ENCODE results near the gene NECAB2. TPM values are rescaled to one million over a fixed set of nuclear protein-coding genes. Genes with fewer than 3 reads are reported as not detected.

NECAB2 gene
- total RNA-seq, 1 donor: 0.72 TPM

GRCh38 chr16:84015399-84015798, 47.4 kb downstream of the NECAB2 start:
- no peaks in the 10 kb centered on the region for H3K9me3 ChIP-seq (ENCODE audit: low read depth, low read length)
- H2AFZ ChIP-seq (ENCODE audit: low read length): no peak overlapping the region
- H3K36me3 ChIP-seq (ENCODE audit: insufficient read depth, low read length): no peaks in the 10 kb centered on the region
- TF ChIP-seq CTCF (IDR thresholded peaks at IDR 0.05; ENCODE audit: extremely low read depth, low read depth, low read length): no peak
- no peak for DNase-seq (ENCODE audit: insufficient read length, low spot score, missing footprints)
- no peaks in the 10 kb centered on the region for H3K4me1 ChIP-seq (ENCODE audit: insufficient read depth, low read length)
- no peaks in the 10 kb centered on the region for H3K27me3 ChIP-seq (ENCODE audit: insufficient read depth, low read length)
- H3K4me2 ChIP-seq (ENCODE audit: insufficient read depth, low read length): no peak overlapping the region
- H3K79me2 ChIP-seq (ENCODE audit: insufficient read depth, low read length): no peaks in the 10 kb centered on the region
- no peaks in the 10 kb centered on the region for H4K20me1 ChIP-seq (ENCODE audit: insufficient read depth, low read length)
- no peak overlapping the region for H3K27ac ChIP-seq (ENCODE audit: low read depth, low read length)
- H3K4me3 ChIP-seq (ENCODE audit: insufficient read depth, low read length): no peak overlapping the region

- no peak for DNase-seq (ENCODE audit: insufficient read length, low spot score, missing footprints)
- no peaks in the 10 kb centered on the region for H3K79me2 ChIP-seq (ENCODE audit: insufficient read depth, low read length)
- no peak overlapping the region for H2AFZ ChIP-seq (ENCODE audit: low read length)
- H3K4me1 ChIP-seq (ENCODE audit: insufficient read depth, low read length): no peaks in the 10 kb centered on the region
- H3K27ac ChIP-seq (ENCODE audit: low read depth, low read length): no peak overlapping the region
- TF ChIP-seq CTCF (IDR thresholded peaks at IDR 0.05; ENCODE audit: extremely low read depth, low read depth, low read length): no peak
- no peak overlapping the region for H3K4me2 ChIP-seq (ENCODE audit: insufficient read depth, low read length)
- no peak overlapping the region for H3K4me3 ChIP-seq (ENCODE audit: insufficient read depth, low read length)
- H3K27me3 ChIP-seq (ENCODE audit: insufficient read depth, low read length): no peaks in the 10 kb centered on the region
- H4K20me1 ChIP-seq (ENCODE audit: insufficient read depth, low read length): no peaks in the 10 kb centered on the region
- no peaks in the 10 kb centered on the region for H3K36me3 ChIP-seq (ENCODE audit: insufficient read depth, low read length)
- H3K9me3 ChIP-seq (ENCODE audit: low read depth, low read length): no peaks in the 10 kb centered on the region
Measured at GRCh38 chr16:84016477-84016876, 48.4 kb downstream of the NECAB2 start.

- no peaks in the 10 kb centered on the region for H4K20me1 ChIP-seq (ENCODE audit: insufficient read depth, low read length)
Measured at GRCh38 chr16:84018710-84019109, 50.7 kb downstream of the NECAB2 start.

GRCh38 chr16:84020353-84020752, 52.3 kb downstream of the NECAB2 start:
- Histone ChIP-seq H3K36me3 (ENCODE audit: insufficient read depth, low read length) (no peaks in the 10 kb centered on the region), H4K20me1 (ENCODE audit: insufficient read depth, low read length) (no peaks in the 10 kb centered on the region), H3K9me3 (ENCODE audit: low read depth, low read length) (no peaks in the 10 kb centered on the region), H3K4me2 (ENCODE audit: insufficient read depth, low read length) (no peak overlapping the region), H3K4me1 (ENCODE audit: insufficient read depth, low read length) (peaks cover 5% of the 10 kb centered on the region), H3K27ac (ENCODE audit: low read depth, low read length) (no peak overlapping the region), H3K4me3 (ENCODE audit: insufficient read depth, low read length) (no peak overlapping the region), H2AFZ (ENCODE audit: low read length) (no peak overlapping the region), H3K79me2 (ENCODE audit: insufficient read depth, low read length) (no peaks in the 10 kb centered on the region), H3K27me3 (ENCODE audit: insufficient read depth, low read length) (no peaks in the 10 kb centered on the region)
- TF ChIP-seq CTCF (IDR thresholded peaks at IDR 0.05; ENCODE audit: extremely low read depth, low read depth, low read length): no peak
- DNase-seq (ENCODE audit: insufficient read length, low spot score, missing footprints): no peak

More at GRCh38 chr16:84018710-84019109, 50.7 kb downstream of the NECAB2 start:
- Histone ChIP-seq H3K4me2 (ENCODE audit: insufficient read depth, low read length) (no peak overlapping the region), H3K4me3 (ENCODE audit: insufficient read depth, low read length) (no peak overlapping the region), H3K27ac (ENCODE audit: low read depth, low read length) (no peak overlapping the region), H3K4me1 (ENCODE audit: insufficient read depth, low read length) (no peaks in the 10 kb centered on the region), H3K79me2 (ENCODE audit: insufficient read depth, low read length) (no peaks in the 10 kb centered on the region), H3K27me3 (ENCODE audit: insufficient read depth, low read length) (no peaks in the 10 kb centered on the region), H3K9me3 (ENCODE audit: low read depth, low read length) (no peaks in the 10 kb centered on the region), H3K36me3 (ENCODE audit: insufficient read depth, low read length) (no peaks in the 10 kb centered on the region), H2AFZ (ENCODE audit: low read length) (no peak overlapping the region)
- no peak for TF ChIP-seq CTCF (IDR thresholded peaks at IDR 0.05; ENCODE audit: extremely low read depth, low read depth, low read length)
- DNase-seq (ENCODE audit: insufficient read length, low spot score, missing footprints): no peak

Data from osteoblast (primary cell).